Neural cell (in vitro differentiated cells): Measurements from ENCODE around the gene RALB. TPM values are rescaled to one million over a fixed set of nuclear protein-coding genes. Genes with fewer than 3 reads are reported as not detected.

Source experiments
- H2AFZ ChIP-seq: fragments of 200-600, 300-800 bp; sonication (generic), shearing (Covaris generic); 2 replicates; pipeline ENCODE4 v1.6.0; 2014; ENCODE audit warnings: low read depth, mild to moderate bottlenecking, antibody characterized with exemption, low read length, moderate library complexity
- H3F3A ChIP-seq: fragments of 200-600 bp; shearing (Covaris generic); 2 replicates; pipeline ENCODE4 v1.6.1; 2016; ENCODE audit warnings: mild to moderate bottlenecking, moderate library complexity, mixed read lengths, antibody characterized with exemption, low read length; ENCODE audit not compliant: insufficient read depth, poor library complexity, severe bottlenecking
- H3K27ac ChIP-seq: fragments of 200-600, 300-800 bp; sonication (generic), shearing (Covaris generic); 2 replicates; pipeline ENCODE4 v1.5.1; 2014; ENCODE audit warnings: mild to moderate bottlenecking, low read length, moderate library complexity
- H3K27me3 ChIP-seq: fragments of 300-800, 200-600 bp; sonication (generic), shearing (Covaris generic); 2 replicates; pipeline ENCODE4 v1.6.0; 2014; ENCODE audit warnings: mild to moderate bottlenecking, low read depth, low read length, moderate library complexity; ENCODE audit not compliant: insufficient read depth
- H3K36me3 ChIP-seq: fragments of 300-800, 200-600 bp; sonication (generic), shearing (Covaris generic); 2 replicates; pipeline ENCODE4 v1.5.1; 2014; ENCODE audit warnings: mild to moderate bottlenecking, antibody characterized with exemption, low read length, moderate library complexity; ENCODE audit not compliant: insufficient read depth
- H3K4me2 ChIP-seq: fragments of 300-800, 200-600 bp; sonication (generic), shearing (Covaris generic); 2 replicates; pipeline ENCODE4 v1.6.0; 2014; ENCODE audit warnings: mild to moderate bottlenecking, low read length
- H3K4me3 ChIP-seq: fragments of 300-800, 200-600 bp; sonication (generic), shearing (Covaris generic); 2 replicates; pipeline ENCODE4 v1.5.1; 2014; ENCODE audit warnings: mild to moderate bottlenecking, low read length, moderate library complexity
- H3K79me2 ChIP-seq: fragments of 200-600 bp; shearing (Covaris generic); replicated peaks from 2 replicates; pipeline ENCODE4 v1.6.0; 2014; ENCODE audit warnings: mild to moderate bottlenecking, low read length, moderate library complexity; ENCODE audit not compliant: insufficient read depth
- H3K9ac ChIP-seq: fragments of 300-800, 200-600 bp; sonication (generic), shearing (Covaris generic); 2 replicates; pipeline ENCODE4 v1.6.1; 2016; ENCODE audit warnings: mild to moderate bottlenecking, low read length, mixed read lengths
- H3K9me2 ChIP-seq: fragments of 200-600 bp; shearing (Covaris generic); 2 replicates; pipeline ENCODE4 v1.6.1; 2016; ENCODE audit warnings: mild to moderate bottlenecking, low read length, mixed read lengths; ENCODE audit not compliant: insufficient read depth
- H3K9me3 ChIP-seq: fragments of 200-600, 300-800 bp; sonication (generic), shearing (Covaris generic); 2 replicates; pipeline ENCODE4 v1.6.1; 2016; ENCODE audit warnings: mild to moderate bottlenecking, mixed run types, low read length, moderate library complexity, mixed read lengths
- H4K20me1 ChIP-seq: fragments of 200-600 bp; shearing (Covaris generic); 2 replicates; pipeline ENCODE4 v1.6.1; 2016; ENCODE audit warnings: mild to moderate bottlenecking, mixed run types; ENCODE audit not compliant: insufficient read depth
- CTCF ChIP-seq: fragments of 450-650 bp; IDR thresholded peaks from 2 replicates; pipeline ENCODE4 v1.5.1; 2014; ENCODE audit warnings: antibody characterized with exemption, mild to moderate bottlenecking, moderate library complexity; ENCODE audit not compliant: poor library complexity, severe bottlenecking
- EP300 ChIP-seq: fragments of 450-650 bp; conservative IDR thresholded peaks from 2 replicates; pipeline ENCODE4 v1.6.1; 2014; ENCODE audit warnings: antibody characterized with exemption, mild to moderate bottlenecking, moderate library complexity; ENCODE audit not compliant: poor library complexity, severe bottlenecking
- EZH2 ChIP-seq: fragments of 200-600, 300-800 bp; shearing (Covaris generic), sonication (generic); IDR thresholded peaks from 2 replicates; pipeline ENCODE4 v1.6.1; 2014; ENCODE audit warnings: antibody characterized with exemption, low read length, borderline replicate concordance, mild to moderate bottlenecking; ENCODE audit not compliant: insufficient read depth, poor library complexity, severe bottlenecking
- MXI1 ChIP-seq: fragments of 450-650 bp; conservative IDR thresholded peaks from 2 replicates; pipeline ENCODE4 v1.6.1; 2014; ENCODE audit warnings: antibody characterized with exemption, mild to moderate bottlenecking; ENCODE audit not compliant: poor library complexity, severe bottlenecking
- POLR2AphosphoS5 ChIP-seq: IDR thresholded peaks from 2 replicates; pipeline ENCODE4 v1.6.1; 2012
- RAD21 ChIP-seq: fragments of 450-650 bp; conservative IDR thresholded peaks from 2 replicates; pipeline ENCODE4 v1.6.1; 2014; ENCODE audit warnings: antibody characterized with exemption, mild to moderate bottlenecking, moderate library complexity
- REST ChIP-seq: IDR thresholded peaks from 2 replicates; pipeline ENCODE4 v1.6.1; 2012; ENCODE audit warnings: borderline replicate concordance
- SMC3 ChIP-seq: fragments of 450-650 bp; conservative IDR thresholded peaks from 2 replicates; pipeline ENCODE4 v1.6.1; 2014; ENCODE audit warnings: antibody characterized with exemption, mild to moderate bottlenecking, moderate library complexity; ENCODE audit not compliant: poor library complexity
- TAF1 ChIP-seq: IDR thresholded peaks from 2 replicates; pipeline ENCODE4 v1.6.1; 2012; ENCODE audit warnings: low read depth
- polyA plus RNA-seq: library from polyadenylated mRNA; depleted of rRNA; stranded (reverse); fragments of >200 nt; gene quantifications from 2 replicates; pipeline ENCODE4 v1.2.3, GENCODE V29; 2014

Gene RALB
- polyA plus RNA-seq, 1 donor from 2014 or later, result 50.6 TPM

GRCh38 chr2:120318626-120319025 lies 66.0 kb downstream of the RALB start:
- Histone ChIP-seq H3K36me3 (no peaks in the 10 kb centered on the region), H3K27ac (no peak overlapping the region), H3K4me3 (no peak overlapping the region), H3K79me2 (no peaks in the 10 kb centered on the region), H3K9me3 (no peaks in the 10 kb centered on the region), H3K4me2 (no peak overlapping the region), H4K20me1 (no peaks in the 10 kb centered on the region), H3K9ac (no peak overlapping the region), H3F3A (no peaks in the 10 kb centered on the region), H2AFZ (no peak overlapping the region), H3K9me2 (no peaks in the 10 kb centered on the region), H3K27me3 (peaks cover 3% of the 10 kb centered on the region)
- TF ChIP-seq MXI1, result no peak
- TF ChIP-seq CTCF, result no peak
- no peak for TF ChIP-seq TAF1
- TF ChIP-seq EP300, result no peak
- TF ChIP-seq REST, result no peak
- TF ChIP-seq RAD21, result no peak
- no peak for TF ChIP-seq SMC3
- TF ChIP-seq POLR2AphosphoS5, result no peak
- no peak for TF ChIP-seq EZH2

- Histone ChIP-seq H3K4me2 (no peak overlapping the region), H4K20me1 (no peaks in the 10 kb centered on the region), H3K9me3 (no peaks in the 10 kb centered on the region), H3K79me2 (no peaks in the 10 kb centered on the region), H2AFZ (no peak overlapping the region), H3K9me2 (no peaks in the 10 kb centered on the region), H3K9ac (no peak overlapping the region), H3K4me3 (no peak overlapping the region), H3K27ac (no peak overlapping the region), H3K27me3 (no peaks in the 10 kb centered on the region), H3K36me3 (no peaks in the 10 kb centered on the region), H3F3A (no peaks in the 10 kb centered on the region)
- TF ChIP-seq MXI1, result no peak
- no peak for TF ChIP-seq SMC3
- no peak for TF ChIP-seq REST
- TF ChIP-seq EP300, result no peak
- TF ChIP-seq EZH2, result no peak
These were observed 66.5 kb downstream of the RALB start for GRCh38 chr2:120319123-120319522.
